Prostate gland (tissue), 2 donors: ENCODE data around the gene DBN1.

Experiments used
- POLR2A ChIP-seq: fragments of 450-650 bp; IDR thresholded peaks from one replicate; pipeline ENCODE4 v1.6.1; 2016; ENCODE audit warnings: antibody characterized with exemption, mild to moderate bottlenecking
- TF ChIP-seq, protein P1 (sequence below), 4 experiments: fragments of 200-600 bp in 2 of 4; fragments of 450-650 bp in 2 of 4; sonication (generic) in 2 of 4; IDR thresholded peaks; 1 replicate in 3 of 4; 2 replicates in 1 of 4; pipeline ENCODE4 v1.5.1; 2016 to 2019; ENCODE audit warnings: antibody characterized with exemption in 4 of 4, mild to moderate bottlenecking in 2 of 4, moderate library complexity in 2 of 4

DNA sequence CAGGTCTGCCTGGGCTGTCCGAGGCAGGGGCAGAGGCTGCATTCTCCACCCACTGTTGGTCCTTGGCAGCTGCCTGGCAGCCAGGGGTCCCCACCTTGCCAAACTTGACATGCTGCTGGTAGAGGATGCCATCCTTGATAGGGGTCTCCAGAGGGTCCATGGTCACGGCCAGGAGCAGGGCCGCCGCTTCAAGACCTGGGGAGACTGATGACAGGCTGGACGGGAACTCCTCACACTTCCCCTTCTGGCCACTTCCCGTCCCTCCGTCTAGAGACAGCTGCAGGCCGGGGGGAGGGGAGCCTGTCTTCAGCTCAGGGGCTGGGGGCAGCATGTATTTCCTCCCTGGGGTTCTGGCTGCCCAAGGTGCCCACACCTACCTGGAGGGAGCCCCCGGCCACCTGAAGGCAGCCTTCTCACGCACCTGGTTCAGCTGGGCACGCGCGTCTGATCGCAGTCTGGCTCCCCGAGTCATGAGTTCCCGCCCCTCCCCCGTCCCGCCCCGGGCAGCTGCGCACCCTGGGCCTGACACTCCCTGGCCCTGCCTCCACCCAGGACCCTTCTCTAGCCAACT, 36.0 kb upstream of the DBN1 start, which contains the start of gene DOK3:
- TF ChIP-seq, protein P1, sequence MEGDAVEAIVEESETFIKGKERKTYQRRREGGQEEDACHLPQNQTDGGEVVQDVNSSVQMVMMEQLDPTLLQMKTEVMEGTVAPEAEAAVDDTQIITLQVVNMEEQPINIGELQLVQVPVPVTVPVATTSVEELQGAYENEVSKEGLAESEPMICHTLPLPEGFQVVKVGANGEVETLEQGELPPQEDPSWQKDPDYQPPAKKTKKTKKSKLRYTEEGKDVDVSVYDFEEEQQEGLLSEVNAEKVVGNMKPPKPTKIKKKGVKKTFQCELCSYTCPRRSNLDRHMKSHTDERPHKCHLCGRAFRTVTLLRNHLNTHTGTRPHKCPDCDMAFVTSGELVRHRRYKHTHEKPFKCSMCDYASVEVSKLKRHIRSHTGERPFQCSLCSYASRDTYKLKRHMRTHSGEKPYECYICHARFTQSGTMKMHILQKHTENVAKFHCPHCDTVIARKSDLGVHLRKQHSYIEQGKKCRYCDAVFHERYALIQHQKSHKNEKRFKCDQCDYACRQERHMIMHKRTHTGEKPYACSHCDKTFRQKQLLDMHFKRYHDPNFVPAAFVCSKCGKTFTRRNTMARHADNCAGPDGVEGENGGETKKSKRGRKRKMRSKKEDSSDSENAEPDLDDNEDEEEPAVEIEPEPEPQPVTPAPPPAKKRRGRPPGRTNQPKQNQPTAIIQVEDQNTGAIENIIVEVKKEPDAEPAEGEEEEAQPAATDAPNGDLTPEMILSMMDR (IDR thresholded peaks at IDR 0.05), result no peak
- no peak for TF ChIP-seq POLR2A
